WTC11 (cell line): ENCODE data around the gene TMEM63B.

Source experiments
- CBFB ChIP-seq: sonication (generic); formaldehyde crosslinking; IDR thresholded peaks from 2 replicates; pipeline ENCODE4 v1.8.1; 2022; ENCODE audit warnings: mild to moderate bottlenecking, low read depth, missing genetic modification reagents
- SMAD3 ChIP-seq: sonication (generic); formaldehyde crosslinking; IDR thresholded peaks from 2 replicates; pipeline ENCODE4 v1.8.0; 2022; ENCODE audit warnings: missing genetic modification reagents, mild to moderate bottlenecking, borderline replicate concordance
- TP53 ChIP-seq: sonication (generic); formaldehyde crosslinking; IDR thresholded peaks from 2 replicates; pipeline ENCODE4 v1.8.1; 2023; ENCODE audit warnings: mild to moderate bottlenecking, missing genetic modification reagents
- TF ChIP-seq, protein P1 (sequence below): sonication (generic); formaldehyde crosslinking; IDR thresholded peaks from 2 replicates; pipeline ENCODE4 v1.8.1; 2022; ENCODE audit warnings: mild to moderate bottlenecking, moderate library complexity, missing genetic modification reagents
- TF ChIP-seq, protein P2 (sequence below): fragments of 200-600 bp; IDR thresholded peaks from 2 replicates; pipeline ENCODE4 v1.8.0; 2022; ENCODE audit warnings: antibody characterized with exemption
- TF ChIP-seq, protein P3 (sequence below): fragments of 250-450 bp; sonication (Bioruptor Pico); IDR thresholded peaks from 2 replicates; pipeline ENCODE4 v1.9.0; 2021; ENCODE audit warnings: mild to moderate bottlenecking

- TF ChIP-seq, protein P1, sequence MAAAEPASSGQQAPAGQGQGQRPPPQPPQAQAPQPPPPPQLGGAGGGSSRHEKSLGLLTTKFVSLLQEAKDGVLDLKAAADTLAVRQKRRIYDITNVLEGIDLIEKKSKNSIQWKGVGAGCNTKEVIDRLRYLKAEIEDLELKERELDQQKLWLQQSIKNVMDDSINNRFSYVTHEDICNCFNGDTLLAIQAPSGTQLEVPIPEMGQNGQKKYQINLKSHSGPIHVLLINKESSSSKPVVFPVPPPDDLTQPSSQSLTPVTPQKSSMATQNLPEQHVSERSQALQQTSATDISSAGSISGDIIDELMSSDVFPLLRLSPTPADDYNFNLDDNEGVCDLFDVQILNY (CRISPR knock-in tag), result no peak
- TF ChIP-seq, protein P2, sequence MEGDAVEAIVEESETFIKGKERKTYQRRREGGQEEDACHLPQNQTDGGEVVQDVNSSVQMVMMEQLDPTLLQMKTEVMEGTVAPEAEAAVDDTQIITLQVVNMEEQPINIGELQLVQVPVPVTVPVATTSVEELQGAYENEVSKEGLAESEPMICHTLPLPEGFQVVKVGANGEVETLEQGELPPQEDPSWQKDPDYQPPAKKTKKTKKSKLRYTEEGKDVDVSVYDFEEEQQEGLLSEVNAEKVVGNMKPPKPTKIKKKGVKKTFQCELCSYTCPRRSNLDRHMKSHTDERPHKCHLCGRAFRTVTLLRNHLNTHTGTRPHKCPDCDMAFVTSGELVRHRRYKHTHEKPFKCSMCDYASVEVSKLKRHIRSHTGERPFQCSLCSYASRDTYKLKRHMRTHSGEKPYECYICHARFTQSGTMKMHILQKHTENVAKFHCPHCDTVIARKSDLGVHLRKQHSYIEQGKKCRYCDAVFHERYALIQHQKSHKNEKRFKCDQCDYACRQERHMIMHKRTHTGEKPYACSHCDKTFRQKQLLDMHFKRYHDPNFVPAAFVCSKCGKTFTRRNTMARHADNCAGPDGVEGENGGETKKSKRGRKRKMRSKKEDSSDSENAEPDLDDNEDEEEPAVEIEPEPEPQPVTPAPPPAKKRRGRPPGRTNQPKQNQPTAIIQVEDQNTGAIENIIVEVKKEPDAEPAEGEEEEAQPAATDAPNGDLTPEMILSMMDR, result no peak
- no peak for TF ChIP-seq TP53 (CRISPR knock-in tag)
- TF ChIP-seq, protein P3, sequence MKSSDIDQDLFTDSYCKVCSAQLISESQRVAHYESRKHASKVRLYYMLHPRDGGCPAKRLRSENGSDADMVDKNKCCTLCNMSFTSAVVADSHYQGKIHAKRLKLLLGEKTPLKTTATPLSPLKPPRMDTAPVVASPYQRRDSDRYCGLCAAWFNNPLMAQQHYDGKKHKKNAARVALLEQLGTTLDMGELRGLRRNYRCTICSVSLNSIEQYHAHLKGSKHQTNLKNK (CRISPR knock-in tag), result no peak
- TF ChIP-seq CBFB (CRISPR knock-in tag), result no peak
- no peak for TF ChIP-seq SMAD3 (CRISPR knock-in tag)
Observed at GRCh38 chr6:44139351-44139743, 12.0 kb downstream of the TMEM63B start.
